ENCODE measurements around the gene PIK3R5. TPM values are rescaled to one million over a fixed set of nuclear protein-coding genes. Genes with fewer than 3 reads are reported as not detected.
A peak's percentile ranks its signal among the peaks of the same experiment; 100 is the strongest.

The PIK3R5 gene
- polyA plus RNA-seq, 1 donor (not counting 4 experiments of a cell fraction or from before 2014, with no cell fraction given), result not detected

DNA sequence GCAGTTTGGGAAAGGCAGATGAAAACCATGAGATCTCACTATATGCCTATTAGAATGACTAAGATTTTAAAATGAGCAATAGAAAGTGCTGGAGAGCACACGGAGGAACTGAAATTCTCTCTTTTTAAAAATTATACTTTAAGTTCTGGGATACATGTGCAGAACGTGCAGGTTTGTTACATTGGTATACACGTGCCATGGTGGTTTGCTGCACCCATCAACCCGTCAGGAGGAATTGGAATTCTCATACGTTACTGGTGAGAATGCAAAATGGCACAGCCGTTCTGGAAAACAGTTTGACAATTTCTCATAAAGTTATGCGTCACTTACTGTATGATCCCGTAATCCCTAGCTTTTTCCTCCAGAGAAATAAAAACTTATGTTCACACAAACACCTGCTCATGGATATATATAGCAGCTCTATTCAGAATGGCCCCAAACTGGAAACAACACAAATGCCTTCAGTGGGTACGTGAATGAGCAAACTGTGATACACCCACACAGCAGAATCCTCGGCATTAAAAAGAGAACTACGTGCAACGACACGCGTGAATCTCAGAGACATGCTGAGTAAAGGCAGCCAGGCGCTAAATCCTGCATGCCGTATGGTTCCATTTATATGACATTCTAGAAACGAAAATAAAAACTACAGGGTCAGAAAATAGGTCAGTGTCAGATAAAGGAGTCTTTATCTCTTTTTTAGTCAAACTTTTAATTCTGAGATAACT lies 109.9 kb downstream of the PIK3R5 start:
- H3K4me2 ChIP-seq (ENCODE audit: control insufficient read depth, extremely low read depth, insufficient read depth, low read depth, low read length), result peak overlapping the region; percentile 66
- no peaks in the 10 kb centered on the region for H4K20me1 ChIP-seq (ENCODE audit: control insufficient read depth, extremely low read depth, insufficient read depth, low read length)
- H2AFZ ChIP-seq (ENCODE audit: control insufficient read depth, low read length), result peak overlapping the region; percentile 37
- H3K4me1 ChIP-seq (ENCODE audit: control insufficient read depth, extremely low read depth, insufficient read depth, low read length), result peaks cover 10% of the 10 kb centered on the region
- H3K4me3 ChIP-seq (ENCODE audit: control insufficient read depth in 2 of 3, extremely low read depth in 1 of 3, insufficient read depth in 2 of 3, low read depth in 1 of 3, low read length in 3 of 3), result no peak overlapping the region
- no peaks in the 10 kb centered on the region for H3K79me2 ChIP-seq (ENCODE audit: control insufficient read depth, insufficient read depth, low read length)
- no peaks in the 10 kb centered on the region for H3K9me1 ChIP-seq (ENCODE audit: control insufficient read depth, extremely low read depth, insufficient read depth, low read length)
- TF ChIP-seq, protein P1, sequence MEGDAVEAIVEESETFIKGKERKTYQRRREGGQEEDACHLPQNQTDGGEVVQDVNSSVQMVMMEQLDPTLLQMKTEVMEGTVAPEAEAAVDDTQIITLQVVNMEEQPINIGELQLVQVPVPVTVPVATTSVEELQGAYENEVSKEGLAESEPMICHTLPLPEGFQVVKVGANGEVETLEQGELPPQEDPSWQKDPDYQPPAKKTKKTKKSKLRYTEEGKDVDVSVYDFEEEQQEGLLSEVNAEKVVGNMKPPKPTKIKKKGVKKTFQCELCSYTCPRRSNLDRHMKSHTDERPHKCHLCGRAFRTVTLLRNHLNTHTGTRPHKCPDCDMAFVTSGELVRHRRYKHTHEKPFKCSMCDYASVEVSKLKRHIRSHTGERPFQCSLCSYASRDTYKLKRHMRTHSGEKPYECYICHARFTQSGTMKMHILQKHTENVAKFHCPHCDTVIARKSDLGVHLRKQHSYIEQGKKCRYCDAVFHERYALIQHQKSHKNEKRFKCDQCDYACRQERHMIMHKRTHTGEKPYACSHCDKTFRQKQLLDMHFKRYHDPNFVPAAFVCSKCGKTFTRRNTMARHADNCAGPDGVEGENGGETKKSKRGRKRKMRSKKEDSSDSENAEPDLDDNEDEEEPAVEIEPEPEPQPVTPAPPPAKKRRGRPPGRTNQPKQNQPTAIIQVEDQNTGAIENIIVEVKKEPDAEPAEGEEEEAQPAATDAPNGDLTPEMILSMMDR (optimal IDR thresholded peaks at IDR 0.05 in 1 of 3, IDR thresholded peaks at IDR 0.05 in 1 of 3, conservative IDR thresholded peaks at IDR 0.05 in 1 of 3; ENCODE audit: extremely low read depth in 1 of 3, insufficient read depth in 2 of 3, low read length in 3 of 3), result no peak
- TF ChIP-seq EZH2 (IDR thresholded peaks at IDR 0.05; ENCODE audit: low read length), result no peak
- H3K27me3 ChIP-seq (ENCODE audit: control insufficient read depth, extremely low read depth, insufficient read depth, low read length), result no peaks in the 10 kb centered on the region
- H3K36me3 ChIP-seq (ENCODE audit: control insufficient read depth in 2 of 2, extremely low read depth in 1 of 2, insufficient read depth in 2 of 2, low read length in 2 of 2), result no peaks in the 10 kb centered on the region
- H3K9me3 ChIP-seq (ENCODE audit: control insufficient read depth, low read depth, low read length), result no peaks in the 10 kb centered on the region
- no peak for FAIRE-seq
- DNase-seq (ENCODE audit: low read depth, low spot score), result no peak
- H3K9ac ChIP-seq (ENCODE audit: control insufficient read depth, extremely low read depth, insufficient read depth, low read length), result no peak overlapping the region
- dilution Hi-C loops (cut with MboI; ENCODE audit: extremely low pct_ligation_motif_present, low sequenced_read_pairs), result no loop called here
- H3K27ac ChIP-seq (ENCODE audit: control insufficient read depth, insufficient read depth, low read length), result no peak overlapping the region

DNA sequence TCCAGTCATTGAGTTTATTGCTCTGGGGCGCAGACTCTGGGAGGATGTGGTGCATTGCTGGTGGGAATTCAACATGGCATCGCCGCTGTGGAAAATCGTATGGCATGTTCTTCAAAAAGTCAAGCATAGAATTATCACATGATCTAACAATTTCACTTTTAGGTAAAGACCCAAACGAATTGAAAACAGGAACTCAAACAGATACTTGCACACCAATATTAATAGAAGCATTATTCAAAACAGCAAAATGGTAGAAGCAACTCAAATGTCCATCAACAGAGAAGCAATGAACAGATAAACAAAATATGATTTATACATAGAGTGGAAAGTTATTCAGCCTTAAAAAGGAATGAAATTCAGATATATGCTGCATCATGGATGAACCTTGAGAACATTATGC lies 113.9 kb downstream of the PIK3R5 start:
- Histone ChIP-seq H4K20me1 (ENCODE audit: control insufficient read depth, extremely low read depth, insufficient read depth, low read length) (no peaks in the 10 kb centered on the region), H3K4me3 (ENCODE audit: control insufficient read depth in 2 of 3, extremely low read depth in 1 of 3, insufficient read depth in 2 of 3, low read depth in 1 of 3, low read length in 3 of 3) (no peak overlapping the region), H3K27me3 (ENCODE audit: control insufficient read depth, extremely low read depth, insufficient read depth, low read length) (no peaks in the 10 kb centered on the region), H3K36me3 (ENCODE audit: control insufficient read depth in 2 of 2, extremely low read depth in 1 of 2, insufficient read depth in 2 of 2, low read length in 2 of 2) (no peaks in the 10 kb centered on the region), H3K9me3 (ENCODE audit: control insufficient read depth, low read depth, low read length) (no peaks in the 10 kb centered on the region), H3K79me2 (ENCODE audit: control insufficient read depth, insufficient read depth, low read length) (no peaks in the 10 kb centered on the region), H3K9ac (ENCODE audit: control insufficient read depth, extremely low read depth, insufficient read depth, low read length) (no peak overlapping the region), H3K9me1 (ENCODE audit: control insufficient read depth, extremely low read depth, insufficient read depth, low read length) (no peaks in the 10 kb centered on the region), H2AFZ (ENCODE audit: control insufficient read depth, low read length) (no peak overlapping the region), H3K27ac (ENCODE audit: control insufficient read depth, insufficient read depth, low read length) (no peak overlapping the region), H3K4me2 (ENCODE audit: control insufficient read depth, extremely low read depth, insufficient read depth, low read depth, low read length) (no peak overlapping the region), H3K4me1 (ENCODE audit: control insufficient read depth, extremely low read depth, insufficient read depth, low read length) (no peaks in the 10 kb centered on the region)
- no peak for DNase-seq (ENCODE audit: low read depth, low spot score)
- no peak for FAIRE-seq
- TF ChIP-seq EZH2 (IDR thresholded peaks at IDR 0.05; ENCODE audit: low read length), result no peak
- TF ChIP-seq, protein P1 (optimal IDR thresholded peaks at IDR 0.05 in 1 of 3, IDR thresholded peaks at IDR 0.05 in 1 of 3, conservative IDR thresholded peaks at IDR 0.05 in 1 of 3; ENCODE audit: extremely low read depth in 1 of 3, insufficient read depth in 2 of 3, low read length in 3 of 3), result no peak
- dilution Hi-C loops (cut with MboI; ENCODE audit: extremely low pct_ligation_motif_present, low sequenced_read_pairs), result no loop called here
